HFF-Myc (cell line): ENCODE data around the gene CHRNA4.

ENCODE experiments used
- DNase-seq: peaks from one replicate; pipeline ENCODE4 v3.0.0-alpha.2; 2011; ENCODE audit warnings: low read depth; ENCODE audit errors: extremely low read depth
- H3K4me3 ChIP-seq: replicated peaks from 2 replicates; pipeline ENCODE4 v1.5.1; 2011; ENCODE audit warnings: low read depth, mild to moderate bottlenecking, control low read depth, low read length
- CTCF ChIP-seq: IDR thresholded peaks from 2 replicates; pipeline ENCODE4 v1.5.1; 2012; ENCODE audit warnings: mild to moderate bottlenecking, low read depth, low read length, control low read depth; ENCODE audit errors: missing control alignments

Gene CHRNA4

GRCh38 chr20:63370618-63371187 lies 9.6 kb upstream of the CHRNA4 start:
- no peak for TF ChIP-seq CTCF
- no peak overlapping the region for H3K4me3 ChIP-seq
- DNase-seq, result no peak

GRCh38 chr20:63369724-63370617 lies 8.8 kb upstream of the CHRNA4 start:
- TF ChIP-seq CTCF, result no peak
- H3K4me3 ChIP-seq, result no peak overlapping the region
- DNase-seq, result no peak

DNA sequence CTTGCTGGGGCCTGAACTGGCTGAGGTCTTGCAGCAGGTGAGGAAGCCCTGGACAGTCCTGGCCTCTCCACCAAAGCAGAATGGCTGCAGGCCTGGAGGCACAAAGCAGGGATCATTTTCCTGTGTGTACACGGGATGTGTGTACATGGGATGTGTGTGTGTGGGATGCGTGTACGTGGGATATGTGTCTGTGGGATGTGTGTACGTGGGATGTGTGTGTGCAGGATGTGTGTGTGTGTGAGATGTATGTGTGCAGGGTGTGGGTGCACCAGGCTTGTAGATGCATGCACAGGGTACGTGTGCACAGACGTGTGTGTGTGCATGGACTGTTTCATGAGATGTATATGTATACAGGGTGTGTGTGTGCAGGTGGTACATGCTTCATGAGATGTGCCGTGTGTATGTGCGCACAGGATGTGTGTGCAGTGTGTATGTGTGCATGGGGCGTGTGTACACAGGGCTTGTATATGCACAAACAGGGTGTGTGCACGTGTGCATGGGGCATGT lies 7.9 kb upstream of the CHRNA4 start:
- no peak overlapping the region for H3K4me3 ChIP-seq
- DNase-seq, result no peak
- no peak for TF ChIP-seq CTCF

- TF ChIP-seq CTCF, result no peak
- DNase-seq, result no peak
- no peak overlapping the region for H3K4me3 ChIP-seq
These were observed 7.0 kb upstream of the CHRNA4 start for GRCh38 chr20:63368151-63368550.

GRCh38 chr20:63367446-63368055 lies 6.4 kb upstream of the CHRNA4 start:
- H3K4me3 ChIP-seq, result no peak overlapping the region
- DNase-seq, result no peak
- no peak for TF ChIP-seq CTCF

GRCh38 chr20:63366390-63367365 lies 5.5 kb upstream of the CHRNA4 start:
- no peak for TF ChIP-seq CTCF
- no peak for DNase-seq
- no peak overlapping the region for H3K4me3 ChIP-seq
